ENCODE data around the gene UHMK1.

The UHMK1 gene

GRCh38 chr1:162502928-162503327 is 5.3 kb downstream of the UHMK1 start:
- Histone ChIP-seq H2BK120ac (ENCODE audit: low read depth, low read length) (no peak overlapping the region), H3K4me3 (ENCODE audit: low read length in 2 of 2) (no peak overlapping the region), H2AFZ (ENCODE audit: low read length) (no peak overlapping the region), H2AK5ac (ENCODE audit: low read depth, low read length) (no peak overlapping the region), H3K14ac (ENCODE audit: low read length) (no peak overlapping the region), H3K36me3 (replicated peaks in 1 of 2; ENCODE audit: control insufficient read depth in 2 of 2, insufficient read depth in 2 of 2, low read length in 2 of 2) (peaks cover 10 to 81% of the 10 kb centered on the region in 2 donors), H3K4ac (ENCODE audit: low read length) (no peak overlapping the region), H2BK5ac (ENCODE audit: low read length) (no peak overlapping the region), H4K91ac (ENCODE audit: low read depth, low read length, poor library complexity) (no peak overlapping the region), H2BK12ac (ENCODE audit: low read length) (no peak overlapping the region), H3K79me1 (ENCODE audit: low read depth, low read length) (no peaks in the 10 kb centered on the region), H3K27ac (replicated peaks; ENCODE audit: low read length) (no peak overlapping the region), H3K4me2 (ENCODE audit: insufficient read depth, low read length, poor library complexity, severe bottlenecking) (no peak overlapping the region), H3K9me3 (replicated peaks in 1 of 2; ENCODE audit: control insufficient read depth in 2 of 2, insufficient read depth in 1 of 2, low read depth in 1 of 2, low read length in 2 of 2) (no peaks in the 10 kb centered on the region), H3K27me3 (ENCODE audit: control insufficient read depth in 3 of 3, insufficient read depth in 3 of 3, low read depth in 1 of 3, low read length in 3 of 3) (no peaks in the 10 kb centered on the region), H3K9ac (ENCODE audit: low read depth, low read length, poor library complexity) (no peak overlapping the region), H3K23ac (ENCODE audit: low read depth, low read length, poor library complexity) (no peak overlapping the region), H4K8ac (ENCODE audit: low read depth, low read length) (no peak overlapping the region), H3K4me1 (ENCODE audit: control insufficient read depth in 2 of 2, insufficient read depth in 1 of 2, low read depth in 1 of 2, low read length in 2 of 2) (peaks cover 3% of the 10 kb centered on the region in 2 donors), H2BK15ac (ENCODE audit: low read length) (no peak overlapping the region), H3K18ac (ENCODE audit: low read length) (no peak overlapping the region)
- DNase-seq (ENCODE audit: low spot score), result no peak
- WGBS, 2 donors (ENCODE audit: extremely low coverage in 2 of 2, insufficient read length in 2 of 2, insufficient replicate concordance in 1 of 2), result no CpG with 5 or more reads among the region's 5 CpGs

- Histone ChIP-seq H3K36me3 (replicated peaks in 1 of 2; ENCODE audit: control insufficient read depth in 2 of 2, insufficient read depth in 2 of 2, low read length in 2 of 2) (peaks cover 4 to 66% of the 10 kb centered on the region in 2 donors), H4K8ac (ENCODE audit: low read depth, low read length) (no peak overlapping the region), H3K18ac (ENCODE audit: low read length) (no peak overlapping the region), H2BK5ac (ENCODE audit: low read length) (no peak overlapping the region), H3K27ac (replicated peaks; ENCODE audit: low read length) (no peak overlapping the region), H2AK5ac (ENCODE audit: low read depth, low read length) (no peak overlapping the region), H3K4me3 (ENCODE audit: low read length in 2 of 2) (no peak overlapping the region), H3K9ac (ENCODE audit: low read depth, low read length, poor library complexity) (no peak overlapping the region), H3K9me3 (replicated peaks in 1 of 2; ENCODE audit: control insufficient read depth in 2 of 2, insufficient read depth in 1 of 2, low read depth in 1 of 2, low read length in 2 of 2) (no peaks in the 10 kb centered on the region), H2BK12ac (ENCODE audit: low read length) (no peak overlapping the region), H3K79me1 (ENCODE audit: low read depth, low read length) (no peaks in the 10 kb centered on the region), H3K23ac (ENCODE audit: low read depth, low read length, poor library complexity) (no peak overlapping the region), H2BK120ac (ENCODE audit: low read depth, low read length) (no peak overlapping the region), H3K14ac (ENCODE audit: low read length) (no peak overlapping the region), H2AFZ (ENCODE audit: low read length) (no peak overlapping the region), H4K91ac (ENCODE audit: low read depth, low read length, poor library complexity) (no peak overlapping the region), H3K4me1 (ENCODE audit: control insufficient read depth in 2 of 2, insufficient read depth in 1 of 2, low read depth in 1 of 2, low read length in 2 of 2) (peaks cover 0 to 2% of the 10 kb centered on the region in 2 donors), H3K27me3 (ENCODE audit: control insufficient read depth in 3 of 3, insufficient read depth in 3 of 3, low read depth in 1 of 3, low read length in 3 of 3) (no peaks in the 10 kb centered on the region), H3K4me2 (ENCODE audit: insufficient read depth, low read length, poor library complexity, severe bottlenecking) (no peak overlapping the region), H3K4ac (ENCODE audit: low read length) (no peak overlapping the region), H2BK15ac (ENCODE audit: low read length) (no peak overlapping the region)
- no peak for DNase-seq (ENCODE audit: low spot score)
Observed at GRCh38 chr1:162527314-162527713, 29.7 kb downstream of the UHMK1 start.

GRCh38 chr1:162530307-162530987 is 32.8 kb downstream of the UHMK1 start:
- Histone ChIP-seq H3K9ac (ENCODE audit: low read depth, low read length, poor library complexity) (no peak overlapping the region), H3K9me3 (replicated peaks in 1 of 2; ENCODE audit: control insufficient read depth in 2 of 2, insufficient read depth in 1 of 2, low read depth in 1 of 2, low read length in 2 of 2) (no peaks in the 10 kb centered on the region), H2BK5ac (ENCODE audit: low read length) (no peak overlapping the region), H3K27me3 (ENCODE audit: control insufficient read depth in 3 of 3, insufficient read depth in 3 of 3, low read depth in 1 of 3, low read length in 3 of 3) (no peaks in the 10 kb centered on the region), H3K4me1 (ENCODE audit: control insufficient read depth in 2 of 2, insufficient read depth in 1 of 2, low read depth in 1 of 2, low read length in 2 of 2) (peaks cover 0 to 2% of the 10 kb centered on the region in 2 donors), H4K91ac (ENCODE audit: low read depth, low read length, poor library complexity) (no peak overlapping the region), H3K4me3 (ENCODE audit: low read length in 2 of 2) (no peak overlapping the region), H3K27ac (replicated peaks; ENCODE audit: low read length) (no peak overlapping the region), H3K4ac (ENCODE audit: low read length) (no peak overlapping the region), H3K79me1 (ENCODE audit: low read depth, low read length) (no peaks in the 10 kb centered on the region), H2BK12ac (ENCODE audit: low read length) (no peak overlapping the region), H3K14ac (ENCODE audit: low read length) (no peak overlapping the region), H2BK120ac (ENCODE audit: low read depth, low read length) (no peak overlapping the region), H3K4me2 (ENCODE audit: insufficient read depth, low read length, poor library complexity, severe bottlenecking) (no peak overlapping the region), H2AK5ac (ENCODE audit: low read depth, low read length) (no peak overlapping the region), H3K36me3 (replicated peaks in 1 of 2; ENCODE audit: control insufficient read depth in 2 of 2, insufficient read depth in 2 of 2, low read length in 2 of 2) (peaks cover 0 to 35% of the 10 kb centered on the region in 2 donors), H2BK15ac (ENCODE audit: low read length) (no peak overlapping the region), H3K23ac (ENCODE audit: low read depth, low read length, poor library complexity) (no peak overlapping the region), H2AFZ (ENCODE audit: low read length) (no peak overlapping the region), H4K8ac (ENCODE audit: low read depth, low read length) (no peak overlapping the region), H3K18ac (ENCODE audit: low read length) (no peak overlapping the region)
- peak; percentile 15 for DNase-seq (ENCODE audit: low spot score)
- WGBS, 2 donors (ENCODE audit: extremely low coverage in 2 of 2, insufficient read length in 2 of 2, insufficient replicate concordance in 1 of 2), result no CpG with 5 or more reads among the region's 7 CpGs

GRCh38 chr1:162530988-162531319 is 33.3 kb downstream of the UHMK1 start:
- H3K79me1 ChIP-seq (ENCODE audit: low read depth, low read length), result no peaks in the 10 kb centered on the region
- H2BK120ac ChIP-seq (ENCODE audit: low read depth, low read length), result no peak overlapping the region
- no peaks in the 10 kb centered on the region for H3K9me3 ChIP-seq (replicated peaks in 1 of 2; ENCODE audit: control insufficient read depth in 2 of 2, insufficient read depth in 1 of 2, low read depth in 1 of 2, low read length in 2 of 2)
- H2BK15ac ChIP-seq (ENCODE audit: low read length), result no peak overlapping the region
- peaks cover 0 to 2% of the 10 kb centered on the region in 2 donors for H3K4me1 ChIP-seq (ENCODE audit: control insufficient read depth in 2 of 2, insufficient read depth in 1 of 2, low read depth in 1 of 2, low read length in 2 of 2)
- no peak overlapping the region for H2BK5ac ChIP-seq (ENCODE audit: low read length)
- H3K27me3 ChIP-seq (ENCODE audit: control insufficient read depth in 3 of 3, insufficient read depth in 3 of 3, low read depth in 1 of 3, low read length in 3 of 3), result no peaks in the 10 kb centered on the region
- H4K91ac ChIP-seq (ENCODE audit: low read depth, low read length, poor library complexity), result no peak overlapping the region
- H3K23ac ChIP-seq (ENCODE audit: low read depth, low read length, poor library complexity), result no peak overlapping the region
- H3K9ac ChIP-seq (ENCODE audit: low read depth, low read length, poor library complexity), result no peak overlapping the region
- H3K14ac ChIP-seq (ENCODE audit: low read length), result no peak overlapping the region
- H4K8ac ChIP-seq (ENCODE audit: low read depth, low read length), result no peak overlapping the region
- H2AK5ac ChIP-seq (ENCODE audit: low read depth, low read length), result no peak overlapping the region
- H2AFZ ChIP-seq (ENCODE audit: low read length), result no peak overlapping the region
- H3K36me3 ChIP-seq (replicated peaks in 1 of 2; ENCODE audit: control insufficient read depth in 2 of 2, insufficient read depth in 2 of 2, low read length in 2 of 2), result peaks cover 0 to 30% of the 10 kb centered on the region in 2 donors
- no peak for DNase-seq (ENCODE audit: low spot score)
- no peak overlapping the region for H3K4me2 ChIP-seq (ENCODE audit: insufficient read depth, low read length, poor library complexity, severe bottlenecking)
- WGBS, 2 donors (ENCODE audit: extremely low coverage in 2 of 2, insufficient read length in 2 of 2, insufficient replicate concordance in 1 of 2), result no CpG with 5 or more reads among the region's 1 CpG
- H3K4me3 ChIP-seq (ENCODE audit: low read length in 2 of 2), result no peak overlapping the region
- no peak overlapping the region for H3K27ac ChIP-seq (replicated peaks; ENCODE audit: low read length)
- H2BK12ac ChIP-seq (ENCODE audit: low read length), result no peak overlapping the region
- no peak overlapping the region for H3K4ac ChIP-seq (ENCODE audit: low read length)
- H3K18ac ChIP-seq (ENCODE audit: low read length), result no peak overlapping the region
